GM21576 (cell line): ENCODE results near the gene ANXA6.

ENCODE experiments used
- ATAC-seq: cut with Tn5 transposase; IDR thresholded peaks from one replicate; pipeline ENCODE4 v1.9.1; 2021; ENCODE audit warnings: mild to moderate bottlenecking, moderate library complexity; ENCODE audit not compliant: unreplicated experiment

Gene ANXA6

DNA sequence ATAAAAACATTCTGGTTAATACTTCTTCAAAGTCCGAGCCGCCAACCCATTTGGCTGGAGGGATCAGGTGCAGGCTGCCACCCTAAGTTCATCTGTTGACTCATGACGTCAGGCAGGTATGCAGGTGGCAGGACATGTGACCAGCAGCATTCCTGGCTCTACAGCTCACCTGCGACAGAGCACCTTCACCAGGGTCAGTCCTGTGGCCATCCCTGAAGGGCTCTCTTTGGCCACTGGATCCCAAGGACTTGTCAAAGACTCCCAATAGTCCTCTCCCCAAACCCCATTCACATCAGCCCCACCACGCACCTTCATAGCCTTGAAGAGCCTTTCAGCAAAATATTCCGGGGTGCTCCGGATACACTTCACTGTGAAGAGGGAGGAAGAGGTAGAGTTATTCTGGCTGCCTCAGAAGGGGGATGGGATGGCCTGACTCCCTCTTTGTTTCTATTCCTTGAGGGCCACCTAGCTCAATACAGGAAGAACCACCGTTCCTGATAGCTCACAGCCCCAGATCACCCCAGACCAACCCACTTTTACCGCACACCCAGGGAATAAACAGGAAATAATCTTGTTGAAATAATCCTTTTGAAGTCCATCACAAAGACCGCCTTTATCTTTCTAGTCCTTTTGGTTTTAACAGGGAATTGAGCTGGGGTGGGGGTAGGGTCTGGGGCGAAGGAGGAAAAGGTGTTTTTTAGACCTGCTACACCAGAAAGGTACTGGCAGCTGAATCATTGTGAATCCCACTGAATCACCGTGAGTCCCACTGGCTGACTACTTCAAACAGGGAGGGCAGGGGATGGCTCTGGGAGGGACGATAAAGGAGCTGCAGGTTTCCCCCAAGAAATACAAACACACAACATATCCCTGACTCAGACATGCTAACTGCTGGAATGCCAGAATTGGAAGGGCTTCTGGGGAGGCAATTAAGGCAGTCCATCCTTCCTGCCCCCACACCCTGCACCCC lies 26.4 kb downstream of the ANXA6 start:
- ATAC-seq: no peak

DNA sequence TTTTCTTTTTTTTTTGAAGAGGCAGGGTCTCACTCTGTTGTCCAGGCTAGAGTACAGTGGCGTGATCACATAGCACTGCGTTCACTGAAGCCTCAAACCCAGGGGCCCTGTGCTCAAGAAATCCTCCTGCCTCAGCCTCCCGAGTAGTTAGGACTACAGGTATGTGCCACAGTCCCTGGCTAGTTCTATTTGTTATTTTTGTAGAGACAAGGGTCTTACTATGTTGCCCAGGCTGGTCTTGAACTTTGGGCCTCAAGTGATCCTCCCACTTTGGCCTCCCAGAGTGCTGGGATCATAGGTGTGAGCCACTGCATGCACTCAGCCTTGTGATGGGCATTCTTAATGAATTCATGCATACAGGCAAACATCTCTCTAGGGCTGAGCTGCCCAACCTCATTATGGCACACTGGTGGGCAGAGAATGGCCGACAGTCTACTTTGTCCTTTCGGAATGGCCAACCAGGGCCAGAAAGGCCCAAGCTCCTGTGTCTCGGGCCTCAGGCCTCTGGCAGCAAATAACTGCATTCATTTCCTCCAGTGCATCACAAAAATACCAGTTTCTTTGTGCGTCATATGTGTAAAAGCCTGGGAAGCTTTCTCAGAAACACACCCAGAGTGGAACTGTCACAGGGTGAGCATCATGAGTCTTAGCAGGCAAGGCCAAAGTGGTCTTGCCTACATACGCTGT lies 27.2 kb downstream of the ANXA6 start:
- ATAC-seq: no peak

DNA sequence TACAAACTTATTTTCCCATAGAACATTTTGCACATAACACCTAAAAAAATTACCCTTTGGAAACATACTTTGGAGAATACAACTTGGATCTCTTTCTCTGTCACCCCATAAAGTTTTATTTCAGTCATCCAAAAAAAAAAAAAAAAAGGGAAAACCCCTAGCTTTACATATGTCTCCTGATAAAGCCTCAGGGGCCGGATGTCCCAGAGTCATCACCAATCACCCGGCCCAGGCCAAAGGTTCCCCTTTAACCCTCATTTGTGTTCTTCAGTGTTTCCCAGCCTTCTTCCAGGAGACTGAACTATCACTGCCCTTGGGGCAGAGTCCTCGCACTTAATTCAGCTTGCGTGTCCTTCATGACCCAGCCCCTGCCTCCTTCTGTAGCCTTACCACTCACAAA lies 28.8 kb downstream of the ANXA6 start:
- ATAC-seq: no peak

DNA sequence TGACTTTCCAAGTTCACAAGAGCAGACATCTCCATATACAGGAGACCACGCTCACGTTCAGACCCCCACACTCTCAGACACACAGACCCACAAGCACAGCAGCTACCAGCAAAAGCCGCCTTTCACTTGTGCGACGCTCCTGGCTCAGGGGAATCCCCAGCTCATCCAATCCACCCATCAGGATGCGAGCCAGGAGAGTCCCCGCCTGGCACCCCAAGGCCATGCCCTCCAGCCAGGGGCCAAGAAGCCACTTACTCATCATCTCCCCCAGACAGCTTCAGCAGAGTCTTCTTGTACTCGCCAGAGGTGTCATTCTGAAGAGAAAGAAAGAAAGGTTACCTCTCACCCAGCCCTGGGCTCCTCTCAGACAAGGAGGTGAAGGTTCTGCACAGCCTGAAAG lies 29.7 kb downstream of the ANXA6 start:
- ATAC-seq: no peak

DNA sequence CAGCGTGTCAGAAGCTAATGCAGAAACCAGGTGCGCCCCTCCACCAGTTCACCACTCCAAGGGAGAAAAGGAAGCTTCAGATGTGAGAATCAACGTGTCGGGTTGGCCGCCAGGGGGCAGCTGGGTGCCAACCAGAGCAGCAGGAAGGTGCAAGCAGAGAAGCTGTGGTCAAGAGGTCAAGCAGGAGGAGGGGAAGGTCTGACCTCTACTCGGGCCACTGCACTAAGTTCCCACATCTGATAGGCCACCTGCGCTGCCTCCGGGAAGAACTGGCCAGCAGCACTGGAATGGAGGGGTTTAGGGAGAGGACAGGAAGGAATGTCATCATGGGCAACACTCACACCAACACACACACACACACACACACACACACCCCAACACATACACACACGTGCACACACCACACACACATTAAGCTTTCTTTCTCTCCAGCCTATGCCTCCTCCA lies 31.4 kb downstream of the ANXA6 start:
- ATAC-seq: no peak

DNA sequence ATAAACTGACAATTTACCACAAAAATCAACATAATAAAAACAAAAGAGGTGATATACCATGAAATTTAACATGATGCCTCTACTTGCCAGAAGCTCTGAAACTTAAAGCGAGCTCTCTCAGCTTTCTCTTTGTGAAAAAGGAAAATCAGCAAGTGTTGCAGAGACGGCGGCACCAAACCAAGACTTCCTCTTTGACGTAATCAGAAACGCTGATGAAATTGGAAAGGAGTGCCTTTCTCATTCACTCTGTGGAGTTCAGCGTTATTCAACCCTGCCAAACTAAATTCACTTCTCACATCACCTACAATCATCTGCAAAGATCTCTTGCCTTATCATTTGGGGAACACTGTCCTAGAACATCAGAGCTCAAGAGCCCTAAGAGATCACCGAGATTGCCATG lies 32.2 kb downstream of the ANXA6 start:
- peak; percentile 19 for ATAC-seq

DNA sequence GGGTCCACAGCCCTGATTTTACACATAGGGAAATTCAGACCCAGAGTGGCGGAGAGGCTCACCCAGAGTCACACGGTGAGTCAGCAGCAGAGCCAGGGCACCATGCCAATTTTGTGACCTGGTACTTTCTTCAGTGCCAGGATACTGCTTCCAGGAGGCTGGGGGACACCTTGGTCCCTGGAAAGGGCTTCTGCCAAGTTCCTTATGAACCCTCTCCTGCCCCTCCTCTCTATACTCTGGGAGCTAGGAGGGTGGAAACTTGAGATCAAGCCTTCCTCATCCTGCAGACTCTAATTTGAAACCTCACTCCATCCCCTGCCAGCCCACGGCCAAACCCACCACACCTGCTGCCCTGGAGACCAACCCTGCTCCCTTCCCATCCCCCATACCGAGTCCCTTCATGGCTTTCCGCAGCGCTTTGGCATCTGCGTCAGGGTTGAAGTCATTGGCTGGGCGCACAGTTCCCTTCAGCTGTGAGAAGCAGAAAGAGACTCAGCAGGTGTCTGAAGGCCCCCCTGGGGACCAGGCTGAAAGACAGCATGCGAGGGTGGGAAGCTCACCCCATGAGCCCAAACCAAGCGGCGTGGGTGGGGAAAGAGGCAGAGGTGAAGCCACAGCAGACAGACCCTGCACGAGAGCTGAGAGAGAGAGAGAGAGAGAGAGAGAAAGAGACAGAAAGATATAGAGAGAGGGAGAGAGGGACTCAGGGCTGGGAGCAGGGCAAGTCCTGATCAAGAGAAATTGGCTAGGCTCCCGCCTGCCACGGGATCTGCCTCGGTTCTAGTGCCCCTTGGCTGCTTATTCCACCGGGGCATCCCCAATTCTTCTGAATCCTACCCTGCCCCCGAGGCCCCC lies 33.5 kb downstream of the ANXA6 start:
- peak; percentile 88 for ATAC-seq

DNA sequence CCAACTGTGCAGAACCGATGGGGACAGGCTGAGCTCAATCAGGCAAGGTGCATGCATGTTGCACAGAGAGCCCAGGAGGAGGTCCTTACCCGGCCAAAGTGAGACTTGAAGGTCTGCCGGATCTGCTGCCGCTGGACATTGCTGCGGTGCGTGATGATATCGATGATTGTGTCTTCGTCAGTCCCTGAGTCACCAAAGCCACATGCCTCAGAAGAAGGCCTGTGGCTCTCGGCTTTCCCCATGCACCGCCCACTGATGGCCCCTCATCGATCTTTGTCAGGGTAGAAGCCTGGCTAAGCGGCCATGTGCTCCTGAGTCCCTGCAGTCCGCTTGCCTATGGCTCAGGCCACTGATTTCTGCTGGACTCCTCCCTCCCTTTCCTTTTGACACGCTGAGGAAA lies 34.8 kb downstream of the ANXA6 start:
- ATAC-seq: no peak

DNA sequence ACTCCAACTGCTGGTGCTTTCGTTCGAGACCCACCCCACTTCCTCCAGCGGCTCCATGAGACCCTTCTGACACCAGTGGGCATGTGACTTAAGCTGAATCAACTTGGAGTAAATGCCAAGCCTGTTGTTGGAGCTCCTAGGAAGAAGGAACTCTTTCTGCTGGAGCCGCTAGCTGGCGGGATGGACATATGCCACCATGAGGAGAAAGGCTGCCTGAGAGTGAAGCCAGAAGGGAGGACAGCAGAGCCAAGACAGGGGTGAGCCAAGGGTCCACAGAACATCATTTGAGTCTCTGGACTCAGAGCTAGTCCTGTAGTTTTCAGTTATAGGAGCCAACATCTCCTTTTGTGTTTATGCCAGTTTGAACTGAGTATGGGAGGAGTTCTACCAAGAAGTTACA lies 35.9 kb downstream of the ANXA6 start:
- ATAC-seq: no peak

DNA sequence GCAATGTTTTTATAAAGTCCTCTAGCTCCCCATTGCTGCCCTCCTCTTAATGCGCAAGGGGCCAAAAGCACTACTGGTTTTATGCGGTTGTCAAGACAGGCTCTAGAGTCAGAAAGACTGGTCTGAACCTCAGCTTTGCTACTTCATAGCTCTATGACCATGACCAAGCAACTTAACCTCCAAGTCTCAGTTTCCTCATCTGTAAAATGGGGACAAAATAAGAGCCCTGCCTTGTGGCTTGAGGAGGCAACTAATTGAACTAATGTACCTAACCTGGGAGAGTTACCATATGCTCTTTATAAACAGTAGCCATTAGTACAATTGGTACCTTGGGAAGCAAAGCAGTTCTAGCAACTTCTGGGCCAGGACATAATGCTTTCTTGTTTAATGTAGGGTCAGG lies 36.5 kb downstream of the ANXA6 start:
- no peak for ATAC-seq

DNA sequence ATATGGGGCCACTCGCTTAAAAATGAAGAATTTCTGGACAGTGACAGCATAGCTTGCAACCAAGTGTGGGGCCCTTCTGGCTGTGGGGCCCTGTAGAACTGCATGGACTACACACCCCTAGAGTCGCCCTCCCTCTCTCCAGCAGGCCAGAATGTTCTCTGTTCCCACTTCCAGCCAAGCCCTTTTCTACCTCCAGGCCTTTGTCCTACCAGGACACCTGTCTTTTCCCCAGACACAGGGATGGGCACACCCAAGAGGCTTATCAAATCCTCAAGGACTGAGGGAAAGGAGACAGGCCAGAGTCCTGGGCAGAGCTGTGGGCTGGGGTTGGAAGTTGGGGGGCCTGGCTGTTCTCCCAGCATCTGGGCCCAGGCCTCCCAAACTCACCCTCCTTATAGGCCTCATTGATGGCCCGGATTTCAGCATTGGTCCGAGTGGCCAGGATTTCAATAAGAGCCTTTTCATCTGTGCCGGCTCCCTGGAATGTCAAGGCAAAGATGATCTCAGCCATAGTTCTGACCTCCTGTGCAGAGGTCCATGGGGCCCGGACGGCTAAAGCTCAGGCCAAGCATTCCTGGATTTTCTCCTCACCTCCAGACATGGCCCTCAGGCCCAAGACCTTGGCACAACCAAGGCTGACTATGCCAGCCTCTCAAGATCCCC lies 38.5 kb downstream of the ANXA6 start:
- no peak for ATAC-seq

DNA sequence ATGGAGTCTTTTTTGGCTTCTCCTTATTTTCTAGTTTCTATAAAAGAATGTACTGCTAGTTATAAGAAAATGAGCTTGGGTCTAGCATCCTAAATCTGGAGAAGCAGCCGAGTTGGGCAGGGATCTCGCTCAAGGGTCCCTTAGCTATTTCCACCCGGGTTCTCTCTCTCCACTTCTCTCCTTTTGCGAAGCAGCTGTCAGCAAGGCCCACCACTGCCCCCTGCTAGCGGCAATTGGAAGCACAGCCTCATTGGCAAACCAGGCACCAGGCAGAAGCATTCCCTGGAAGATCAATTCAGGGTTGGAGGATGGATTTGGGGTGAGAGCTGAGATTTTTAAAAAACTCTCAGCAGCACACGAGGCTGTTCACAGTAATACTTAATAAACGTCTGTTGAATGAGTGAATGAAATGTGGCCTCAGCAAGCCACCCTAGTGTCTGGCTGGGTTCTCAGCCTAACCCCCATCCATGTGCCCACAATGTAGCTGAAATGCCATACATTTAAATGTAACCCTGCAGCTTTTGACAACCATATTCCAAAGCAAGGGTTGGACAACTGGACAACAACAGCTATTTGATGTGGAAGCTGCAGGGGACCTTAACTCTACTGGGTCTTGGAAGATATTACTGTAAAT lies 42.2 kb downstream of the ANXA6 start:
- peak; percentile 40 for ATAC-seq

DNA sequence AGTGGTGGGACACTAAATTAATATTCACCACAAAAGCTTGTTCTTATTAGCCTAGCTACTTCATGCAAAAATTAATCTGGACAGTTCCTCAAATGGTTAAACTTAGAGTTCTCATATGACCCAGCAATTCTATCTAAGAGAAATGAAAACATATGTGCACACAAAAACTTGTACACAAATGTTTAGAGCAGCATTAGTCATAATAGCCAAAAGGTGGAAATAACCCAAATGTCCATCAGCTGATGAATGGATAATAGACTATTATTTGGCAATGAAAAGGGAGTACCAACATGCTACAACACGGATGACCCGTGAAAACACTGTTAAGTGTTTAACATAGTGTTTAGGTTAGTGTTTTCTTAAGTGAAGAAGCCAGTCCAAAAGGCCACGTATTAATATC lies 43.9 kb downstream of the ANXA6 start:
- no peak for ATAC-seq

DNA sequence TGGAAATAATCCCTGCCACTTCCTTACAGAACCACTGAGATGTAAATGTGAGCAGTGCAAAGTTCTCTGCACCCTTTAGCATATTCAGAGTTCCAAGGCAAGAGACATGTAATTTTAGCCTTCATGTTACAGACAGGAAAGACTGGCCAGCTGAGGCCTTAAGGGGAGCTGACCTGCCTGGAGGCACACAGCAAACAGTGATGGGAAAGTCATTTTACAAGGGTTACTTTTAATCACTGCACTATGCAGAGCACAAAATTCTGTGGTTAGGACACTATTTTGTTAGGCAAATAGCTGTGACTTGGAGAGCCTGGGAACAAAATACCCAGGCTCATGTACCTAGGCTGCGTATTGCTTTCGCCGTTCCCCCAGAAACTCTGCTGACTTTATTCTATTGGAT lies 46.6 kb downstream of the ANXA6 start:
- peak; percentile 38 for ATAC-seq

DNA sequence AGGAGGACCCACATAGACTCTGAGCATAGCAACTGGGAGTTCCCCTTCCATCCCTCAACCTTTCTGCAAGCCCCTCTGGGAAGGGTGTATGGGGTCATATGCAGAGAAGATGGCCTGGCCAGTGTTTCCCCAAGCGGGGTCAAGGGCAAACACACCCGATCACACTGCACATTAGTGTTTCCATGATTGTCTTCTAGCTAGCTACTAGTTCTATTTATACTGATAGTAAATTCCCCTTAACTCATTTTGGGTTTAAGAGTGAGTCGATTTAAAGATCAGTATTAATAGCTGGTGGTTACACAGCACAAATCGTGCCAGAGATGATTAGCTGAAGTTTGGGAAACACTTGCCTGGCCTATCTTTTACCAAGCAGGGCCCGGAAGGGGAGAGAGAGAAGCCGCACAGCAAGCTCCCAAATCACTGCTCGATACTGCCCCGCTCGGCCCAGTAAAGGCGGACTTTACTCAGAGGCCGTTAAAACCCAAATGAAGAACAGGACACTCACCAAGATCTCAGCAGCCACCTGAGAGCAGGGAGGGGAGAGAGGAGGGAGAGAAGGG lies 47.4 kb downstream of the ANXA6 start:
- ATAC-seq: no peak

DNA sequence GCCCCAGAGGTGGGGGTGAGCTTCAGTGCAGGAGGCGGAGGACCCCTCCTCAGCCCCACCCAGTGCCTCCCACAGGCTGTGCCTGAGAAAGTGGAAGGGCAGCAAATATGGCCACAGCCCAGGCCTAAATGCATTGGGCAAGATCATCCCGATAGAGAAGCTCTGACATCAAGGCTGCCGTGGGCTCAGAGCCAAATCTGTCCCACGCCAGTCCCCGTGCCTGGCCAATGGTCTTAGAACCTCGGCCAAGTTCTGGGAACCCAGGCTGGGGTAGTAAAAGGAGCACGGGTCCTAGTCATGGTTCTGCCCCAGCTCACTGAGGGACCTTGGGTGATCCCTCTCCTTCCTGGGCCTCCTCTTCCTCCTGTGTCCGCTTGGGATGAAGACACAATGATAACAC lies 49.0 kb downstream of the ANXA6 start:
- ATAC-seq: no peak

DNA sequence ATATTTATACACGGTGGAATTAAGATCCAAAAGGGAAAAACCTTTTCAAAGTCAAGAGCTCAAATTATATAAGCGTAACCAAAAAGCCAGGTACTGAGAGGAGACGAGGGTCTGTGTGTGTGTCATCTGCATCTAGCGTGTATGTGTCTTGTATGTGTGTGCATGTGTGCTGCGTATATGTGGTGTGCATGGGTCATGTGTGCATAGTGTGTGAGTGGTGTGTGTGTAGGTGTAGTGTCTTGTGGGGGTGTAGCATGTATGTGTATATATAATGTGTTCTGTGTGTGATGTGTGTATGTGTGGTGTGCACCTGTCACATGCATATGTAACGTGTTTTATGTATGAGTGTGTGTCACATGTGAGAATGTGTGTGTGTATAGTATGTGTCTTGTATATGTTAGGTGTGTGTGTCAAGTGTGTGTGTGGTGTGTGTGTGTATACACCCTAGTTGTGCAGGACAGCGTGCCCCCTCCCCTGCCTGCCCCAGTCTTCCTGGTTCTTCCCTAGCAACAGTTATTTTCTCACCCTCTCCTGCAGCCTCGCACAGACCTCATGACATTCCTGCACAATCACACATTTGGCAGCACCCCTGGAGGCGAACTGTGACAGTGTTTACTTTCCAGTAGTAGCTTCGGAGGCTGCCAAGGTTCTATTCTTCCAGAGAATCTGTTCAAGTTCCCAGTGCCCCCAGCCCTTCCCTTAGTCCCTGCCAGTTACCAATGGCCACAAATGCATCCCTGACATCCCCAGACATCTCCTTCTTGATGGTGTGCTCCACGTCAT lies 49.6 kb downstream of the ANXA6 start:
- ATAC-seq: no peak

DNA sequence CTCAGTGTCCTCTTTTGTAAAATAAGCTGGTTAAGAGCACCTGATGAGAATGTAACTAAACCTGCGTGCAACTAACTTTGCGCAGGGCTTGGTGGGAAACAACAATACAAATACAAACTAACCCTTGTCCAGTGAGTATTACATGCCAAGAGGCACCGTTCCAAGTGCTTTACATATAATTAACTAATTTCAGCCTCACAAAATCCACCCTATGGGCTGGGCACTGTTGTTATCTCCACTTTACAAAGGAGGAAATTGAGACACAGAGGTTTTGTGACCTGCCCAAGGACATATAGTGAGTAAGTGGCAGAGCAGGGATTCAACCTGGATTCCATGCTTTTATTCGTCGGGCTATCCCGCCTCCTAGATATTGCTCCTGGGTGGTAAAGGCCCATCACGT lies 50.5 kb downstream of the ANXA6 start:
- ATAC-seq: no peak

DNA sequence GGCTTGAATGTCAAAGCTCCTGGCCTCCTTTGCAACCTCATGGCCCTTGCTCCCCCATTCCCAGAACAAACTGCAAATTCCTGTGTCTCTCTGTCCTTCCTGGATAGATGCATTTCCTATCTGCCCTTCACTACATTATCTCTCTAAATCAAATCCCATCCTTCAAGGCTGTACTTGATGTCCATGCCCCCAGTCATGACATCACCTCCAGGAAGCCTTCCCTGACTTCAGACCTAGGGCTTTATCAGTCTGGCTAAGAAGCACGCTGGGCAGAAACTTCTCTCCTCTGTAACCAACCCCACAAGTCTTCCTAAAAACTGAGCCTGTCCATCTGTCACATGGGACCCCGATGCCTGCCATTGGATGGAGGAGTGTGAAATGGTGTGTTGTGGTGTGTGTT lies 51.1 kb downstream of the ANXA6 start:
- ATAC-seq: no peak
